Activated CD4-positive, alpha-beta T cell treated with anti-CD3 and anti-CD28 coated beads for 36 hours (primary cell): ENCODE data around the gene CMIP. TPM values are rescaled to one million over a fixed set of nuclear protein-coding genes. Genes with fewer than 3 reads are reported as not detected.

ENCODE experiments used
- ATAC-seq: fragments of 200-7000 bp; cut with Tn5 transposase; one replicate; pipeline ENCODE4 v1.10.0; 2021; ENCODE audit warnings: mild to moderate bottlenecking, moderate library complexity
- CTCF ChIA-PET: fragments of 350-600 bp; sonication (Branson Sonifier 250); formaldehyde crosslinking; loops from one replicate; lab custom pipeline; 2021; ENCODE audit warnings: antibody characterized with exemption; lab: Charles Lee
- POLR2A ChIA-PET: fragments of 350-600 bp; sonication (Branson Sonifier 250); formaldehyde crosslinking; loops from one replicate; lab custom pipeline; 2021; ENCODE audit warnings: antibody characterized with exemption, inconsistent platforms; lab: Charles Lee
- DNase-seq: peaks from one replicate; pipeline ENCODE4 v3.0.0-alpha.2; 2020
- H3K27ac Mint-ChIP-seq: one replicate; pipeline ENCODE4 v1.8.0; 2021; ENCODE audit warnings: mixed read lengths
- H3K27me3 Mint-ChIP-seq: one replicate; pipeline ENCODE4 v1.8.0; 2021; ENCODE audit warnings: mixed read lengths
- H3K36me3 Mint-ChIP-seq: one replicate; pipeline ENCODE4 v1.8.0; 2021; ENCODE audit warnings: low read depth, mixed read lengths
- H3K4me1 Mint-ChIP-seq: one replicate; pipeline ENCODE4 v1.8.0; 2021; ENCODE audit warnings: mixed read lengths
- H3K4me3 Mint-ChIP-seq: one replicate; pipeline ENCODE4 v1.8.0; 2021; ENCODE audit warnings: mild to moderate bottlenecking, moderate library complexity, mixed read lengths
- H3K9me3 Mint-ChIP-seq: one replicate; pipeline ENCODE4 v1.8.0; 2021; ENCODE audit warnings: low read depth, mixed read lengths
- intact Hi-C, 2 experiments: fragments of 100-400 bp; cut with DNase I in 1 of 2; cut with micrococcal nuclease in 1 of 2; formaldehyde crosslinking; loops; one replicate each; pipeline versions ENCODE4 v1.14.2 to v1.15.1; 2022 to 2024; cut with DNase I, micrococcal nuclease
- total RNA-seq, 2 experiments: library from RNA; stranded (reverse); gene quantifications; one replicate each; pipeline ENCODE4 v1.2.3, GENCODE V29; 2021

The CMIP gene
- total RNA-seq, 2 experiments from 2014 or later, result 39.1 to 40.3 TPM

GRCh38 chr16:81405702-81406113 lies 38.9 kb upstream of the CMIP start:
- CTCF ChIA-PET, result interaction anchor here (0.7 kb wide), 1 partner anchor 324 kb away, joined by 5 read pairs; no protein-coding TSS in a partner anchor
- intact Hi-C loops, result no loop called here
- no peak for ATAC-seq
- no peak overlapping the region for H3K27ac Mint-ChIP-seq
- POLR2A ChIA-PET, result no interaction called here
- H3K4me3 Mint-ChIP-seq, result no peak overlapping the region
- no peaks in the 10 kb centered on the region for H3K36me3 Mint-ChIP-seq
- peaks cover 1% of the 10 kb centered on the region for H3K27me3 Mint-ChIP-seq
- no peaks in the 10 kb centered on the region for H3K4me1 Mint-ChIP-seq
- no peak for DNase-seq
- no peaks in the 10 kb centered on the region for H3K9me3 Mint-ChIP-seq

GRCh38 chr16:81408409-81408950 lies 36.1 kb upstream of the CMIP start:
- Mint-ChIP-seq H3K27ac (no peak overlapping the region), H3K4me3 (no peak overlapping the region), H3K27me3 (no peaks in the 10 kb centered on the region), H3K36me3 (no peaks in the 10 kb centered on the region), H3K9me3 (no peaks in the 10 kb centered on the region), H3K4me1 (no peaks in the 10 kb centered on the region)
- intact Hi-C loops, result no loop called here
- DNase-seq, result no peak
- ChIA-PET POLR2A (no interaction called here), CTCF (interaction anchor here (0.7 kb wide), 1 partner anchor 31 kb away, joined by 3 read pairs; no protein-coding TSS in a partner anchor)
- ATAC-seq, result no peak

GRCh38 chr16:81409016-81409556 lies 35.5 kb upstream of the CMIP start:
- ATAC-seq, result no peak
- H3K4me1 Mint-ChIP-seq, result no peaks in the 10 kb centered on the region
- CTCF ChIA-PET, result interaction anchor here (0.7 kb wide), 2 partner anchors 31 to 224 kb away, joined by 3 read pairs; no protein-coding TSS in a partner anchor
- H3K27ac Mint-ChIP-seq, result no peak overlapping the region
- H3K4me3 Mint-ChIP-seq, result no peak overlapping the region
- intact Hi-C loops, result no loop called here
- H3K36me3 Mint-ChIP-seq, result no peaks in the 10 kb centered on the region
- no peaks in the 10 kb centered on the region for H3K9me3 Mint-ChIP-seq
- POLR2A ChIA-PET, result no interaction called here
- no peak for DNase-seq
- no peaks in the 10 kb centered on the region for H3K27me3 Mint-ChIP-seq

- ChIA-PET POLR2A (interaction anchor here (0.7 kb wide), 1 partner anchor 411 kb away, joined by 3 read pairs; no protein-coding TSS in a partner anchor), CTCF (interaction anchor here (0.7 to 1.3 kb wide), 2 partner anchors 298 to 319 kb away, joined by 5 read pairs; no protein-coding TSS in a partner anchor)
- DNase-seq (no peak), ATAC-seq (no peak)
- intact Hi-C loops, result no loop called here
- Mint-ChIP-seq H3K9me3 (no peaks in the 10 kb centered on the region), H3K4me3 (no peak overlapping the region), H3K36me3 (no peaks in the 10 kb centered on the region), H3K27ac (no peak overlapping the region), H3K27me3 (no peaks in the 10 kb centered on the region), H3K4me1 (peaks cover 6% of the 10 kb centered on the region)
Observed at GRCh38 chr16:81410643-81411293, 33.8 kb upstream of the CMIP start.

- ATAC-seq, result no peak
- peaks cover 6% of the 10 kb centered on the region for H3K4me1 Mint-ChIP-seq
- intact Hi-C loops, result no loop called here
Observed at GRCh38 chr16:81413245-81413990, 31.2 kb upstream of the CMIP start.

GRCh38 chr16:81415751-81416150 lies 28.9 kb upstream of the CMIP start:
- CTCF ChIA-PET, result interaction anchor here (0.7 kb wide), 1 partner anchor 190 kb away, joined by 3 read pairs; no protein-coding TSS in a partner anchor
- DNase-seq (no peak), ATAC-seq (no peak)
- POLR2A ChIA-PET, result no interaction called here
- H3K4me1 Mint-ChIP-seq, result peaks cover 6% of the 10 kb centered on the region
- H3K27me3 Mint-ChIP-seq, result no peaks in the 10 kb centered on the region
- no peak overlapping the region for H3K4me3 Mint-ChIP-seq
- intact Hi-C loops, result no loop called here
- H3K36me3 Mint-ChIP-seq, result no peaks in the 10 kb centered on the region
- H3K9me3 Mint-ChIP-seq, result no peaks in the 10 kb centered on the region
- H3K27ac Mint-ChIP-seq, result no peak overlapping the region

More at GRCh38 chr16:81413245-81413990, 31.2 kb upstream of the CMIP start:
- H3K9me3 Mint-ChIP-seq, result no peaks in the 10 kb centered on the region
- no peaks in the 10 kb centered on the region for H3K36me3 Mint-ChIP-seq
- no peak overlapping the region for H3K4me3 Mint-ChIP-seq
- no peak overlapping the region for H3K27ac Mint-ChIP-seq
- no peaks in the 10 kb centered on the region for H3K27me3 Mint-ChIP-seq
- DNase-seq, result no peak
- POLR2A ChIA-PET, result no interaction called here
- CTCF ChIA-PET, result interaction anchor here (0.5 to 1.5 kb wide), 5 partner anchors 13 to 974 kb away, joined by 3 read pairs; no protein-coding TSS in a partner anchor

GRCh38 chr16:81416749-81417148 lies 27.9 kb upstream of the CMIP start:
- Mint-ChIP-seq H3K27ac (no peak overlapping the region), H3K4me1 (peaks cover 6% of the 10 kb centered on the region), H3K4me3 (no peak overlapping the region), H3K27me3 (no peaks in the 10 kb centered on the region), H3K9me3 (no peaks in the 10 kb centered on the region), H3K36me3 (no peaks in the 10 kb centered on the region)
- no peak for DNase-seq
- POLR2A ChIA-PET, result no interaction called here
- CTCF ChIA-PET, result interaction anchor here (0.7 to 1.2 kb wide), 3 partner anchors 12 to 313 kb away, joined by 3 read pairs; no protein-coding TSS in a partner anchor
- no peak for ATAC-seq
- intact Hi-C loops, result no loop called here

- DNase-seq (no peak), ATAC-seq (no peak)
- POLR2A ChIA-PET, result no interaction called here
- Mint-ChIP-seq H3K27me3 (no peaks in the 10 kb centered on the region), H3K9me3 (no peaks in the 10 kb centered on the region), H3K27ac (no peak overlapping the region), H3K4me1 (peaks cover 6% of the 10 kb centered on the region), H3K4me3 (no peak overlapping the region), H3K36me3 (no peaks in the 10 kb centered on the region)
- intact Hi-C loops, result no loop called here
- CTCF ChIA-PET, result interaction anchor here (0.7 to 1.2 kb wide), 3 partner anchors 13 to 312 kb away, joined by 3 read pairs; no protein-coding TSS in a partner anchor
Observed at GRCh38 chr16:81417210-81417609, 27.4 kb upstream of the CMIP start.

GRCh38 chr16:81419806-81420205 lies 24.8 kb upstream of the CMIP start:
- Mint-ChIP-seq H3K4me1 (peaks cover 6% of the 10 kb centered on the region), H3K4me3 (no peak overlapping the region), H3K27ac (no peak overlapping the region), H3K9me3 (no peaks in the 10 kb centered on the region), H3K36me3 (no peaks in the 10 kb centered on the region), H3K27me3 (no peaks in the 10 kb centered on the region)
- ATAC-seq (no peak), DNase-seq (no peak)
- POLR2A ChIA-PET, result no interaction called here
- intact Hi-C loops, result no loop called here
- CTCF ChIA-PET, result interaction anchor here (0.5 to 1.3 kb wide), 4 partner anchors 10 to 318 kb away, joined by 3 to 5 read pairs (median 3); no protein-coding TSS in a partner anchor

GRCh38 chr16:81421126-81421525 lies 23.5 kb upstream of the CMIP start:
- peaks cover 2% of the 10 kb centered on the region for H3K9me3 Mint-ChIP-seq
- no peak overlapping the region for H3K27ac Mint-ChIP-seq
- H3K27me3 Mint-ChIP-seq, result no peaks in the 10 kb centered on the region
- ATAC-seq (no peak), DNase-seq (no peak)
- POLR2A ChIA-PET, result no interaction called here
- H3K4me1 Mint-ChIP-seq, result peaks cover 10% of the 10 kb centered on the region
- H3K4me3 Mint-ChIP-seq, result no peak overlapping the region
- CTCF ChIA-PET, result interaction anchor here (1.3 kb wide), 1 partner anchor 17 kb away, joined by 3 read pairs; no protein-coding TSS in a partner anchor
- H3K36me3 Mint-ChIP-seq, result no peaks in the 10 kb centered on the region
- intact Hi-C loops, result no loop called here

GRCh38 chr16:81421536-81421935 lies 23.1 kb upstream of the CMIP start:
- no peak for ATAC-seq
- Mint-ChIP-seq H3K36me3 (no peaks in the 10 kb centered on the region), H3K27me3 (no peaks in the 10 kb centered on the region), H3K4me3 (no peak overlapping the region), H3K4me1 (peaks cover 10% of the 10 kb centered on the region), H3K9me3 (peaks cover 2% of the 10 kb centered on the region), H3K27ac (no peak overlapping the region)
- ChIA-PET POLR2A (no interaction called here), CTCF (interaction anchor here (1.3 kb wide), 1 partner anchor 17 kb away, joined by 3 read pairs; no protein-coding TSS in a partner anchor)
- intact Hi-C loops, result no loop called here
- DNase-seq, result no peak
